ENCODE results near the gene TMEM184B. TPM values are rescaled to one million over a fixed set of nuclear protein-coding genes. Genes with fewer than 3 reads are reported as not detected.

TMEM184B gene
- total and polyA plus RNA-seq, 9 donors = 15.3 to 48.3 (median 38.2) TPM

- no peaks in the 10 kb centered on the region for H3K36me3 ChIP-seq
- H3K27me3 ChIP-seq = no peaks in the 10 kb centered on the region
- no peaks in the 10 kb centered on the region for H3K9me3 ChIP-seq
- intact Hi-C loops (cut with DNase I) = no loop called here
- WGBS, 3 donors = 91% methylated on average over 17 of the region's 17 CpGs
- no peak for TF ChIP-seq CTCF (IDR thresholded peaks at IDR 0.05)
- no peak for TF ChIP-seq POLR2A (IDR thresholded peaks at IDR 0.05)
- TF ChIP-seq EP300 (IDR thresholded peaks at IDR 0.05) = no peak
- H3K27ac ChIP-seq = peak overlapping the region in 1 of 2 donors; percentile 25
- H3K4me1 ChIP-seq (ENCODE audit: insufficient read depth) = peaks cover 8% of the 10 kb centered on the region
- peak in 1 of 5 donors; percentile 17 for DNase-seq
- no peak overlapping the region for H3K4me3 ChIP-seq
Measured at GRCh38 chr22:38175206-38176118, 97.3 kb downstream of the TMEM184B start.

GRCh38 chr22:38174626-38175025, 98.2 kb downstream of the TMEM184B start:
- Histone ChIP-seq H3K27ac (no peak overlapping the region), H3K27me3 (no peaks in the 10 kb centered on the region), H3K4me1 (ENCODE audit: insufficient read depth) (peaks cover 2% of the 10 kb centered on the region), H3K36me3 (no peaks in the 10 kb centered on the region), H3K4me3 (no peak overlapping the region), H3K9me3 (no peaks in the 10 kb centered on the region)
- TF ChIP-seq POLR2A (IDR thresholded peaks at IDR 0.05) (no peak), EP300 (IDR thresholded peaks at IDR 0.05) (no peak), CTCF (IDR thresholded peaks at IDR 0.05) (no peak)
- no peak for DNase-seq
- 88 to 91% (median 91%) methylated on average over 14 of the region's 14 CpGs for WGBS, 3 donors
- intact Hi-C loops (cut with DNase I) = no loop called here

- 95 to 96% (median 96%) methylated on average over 4 of the region's 4 CpGs for WGBS, 3 donors
- Histone ChIP-seq H3K9me3 (no peaks in the 10 kb centered on the region), H3K4me3 (no peak overlapping the region), H3K27ac (no peak overlapping the region), H3K36me3 (no peaks in the 10 kb centered on the region), H3K27me3 (no peaks in the 10 kb centered on the region), H3K4me1 (ENCODE audit: insufficient read depth) (peaks cover 2% of the 10 kb centered on the region)
- DNase-seq = no peak
- intact Hi-C loops (cut with DNase I) = no loop called here
- TF ChIP-seq CTCF (IDR thresholded peaks at IDR 0.05) = no peak
- TF ChIP-seq EP300 (IDR thresholded peaks at IDR 0.05) = no peak
- no peak for TF ChIP-seq POLR2A (IDR thresholded peaks at IDR 0.05)
Measured at GRCh38 chr22:38173641-38173906, 99.2 kb downstream of the TMEM184B start.

- peak in 3 of 5 donors; percentile 47 to 57 (median 52) for DNase-seq
Measured at GRCh38 chr22:38172832-38173640, 99.8 kb downstream of the TMEM184B start.

More at GRCh38 chr22:38172832-38173640, 99.8 kb downstream of the TMEM184B start:
- H3K9me3 ChIP-seq = no peaks in the 10 kb centered on the region
- intact Hi-C loops (cut with DNase I) = no loop called here
- no peak overlapping the region for H3K4me3 ChIP-seq
- 69 to 74% (median 71%) methylated on average over 16 of the region's 16 CpGs for WGBS, 3 donors
- H3K27ac ChIP-seq = no peak overlapping the region
- H3K27me3 ChIP-seq = no peaks in the 10 kb centered on the region
- H3K4me1 ChIP-seq (ENCODE audit: insufficient read depth) = peaks cover 2% of the 10 kb centered on the region
- no peak for TF ChIP-seq POLR2A (IDR thresholded peaks at IDR 0.05)
- TF ChIP-seq EP300 (IDR thresholded peaks at IDR 0.05) = peak; percentile 63
- H3K36me3 ChIP-seq = no peaks in the 10 kb centered on the region

Data from ovary (tissue), 9 donors.